Measurements from ENCODE around the gene AOAH. TPM values are rescaled to one million over a fixed set of nuclear protein-coding genes. Genes with fewer than 3 reads are reported as not detected.

AOAH gene
- total and polyA plus RNA-seq, 2 of the 4 experiments (the other 2 are of a cell fraction), result not detected

- dilution Hi-C loops (cut with HindIII; ENCODE audit: low sequenced_read_pairs, unreplicated experiment), result no loop called here
- Histone ChIP-seq H2AK9ac (replicated peaks; ENCODE audit: low read depth, low read length, poor library complexity) (no peak overlapping the region), H4K91ac (ENCODE audit: insufficient read depth, low read depth, low read length) (no peak overlapping the region), H2BK20ac (ENCODE audit: low read depth, low read length) (no peak overlapping the region), H3K9ac (ENCODE audit: low read depth, low read length) (no peak overlapping the region), H3K4me3 (ENCODE audit: insufficient read depth, low read depth, low read length) (no peak overlapping the region), H4K8ac (ENCODE audit: low read depth in 2 of 2, low read length in 2 of 2) (no peak overlapping the region), H3K36me3 (ENCODE audit: control insufficient read depth, insufficient read depth, low read length) (no peaks in the 10 kb centered on the region), H3K9me1 (ENCODE audit: insufficient read depth, low read length) (no peaks in the 10 kb centered on the region), H3K4me2 (ENCODE audit: low read depth, low read length) (no peak overlapping the region), H3K18ac (ENCODE audit: low read depth, low read length) (no peak overlapping the region), H3K56ac (ENCODE audit: extremely low read depth, insufficient read depth, low read length) (no peak overlapping the region), H2AFZ (replicated peaks; ENCODE audit: low read length, poor library complexity) (no peak overlapping the region), H4K5ac (ENCODE audit: low read depth, low read length) (no peak overlapping the region), H3K27ac (ENCODE audit: insufficient read depth, low read length) (no peak overlapping the region), H2BK5ac (ENCODE audit: low read depth, low read length, poor library complexity, severe bottlenecking) (no peak overlapping the region), H3K23ac (ENCODE audit: low read depth, low read length) (no peak overlapping the region), H3K27me3 (ENCODE audit: control insufficient read depth, insufficient read depth, low read length) (peaks cover 36% of the 10 kb centered on the region), H2BK15ac (ENCODE audit: low read depth, low read length) (no peak overlapping the region), H2AK5ac (ENCODE audit: low read depth, low read length) (no peak overlapping the region), H2BK120ac (ENCODE audit: low read depth, low read length) (no peak overlapping the region), H3K14ac (replicated peaks; ENCODE audit: low read depth, low read length) (no peak overlapping the region), H4K20me1 (ENCODE audit: insufficient read depth, low read length) (no peaks in the 10 kb centered on the region), H3K4me1 (ENCODE audit: control insufficient read depth, insufficient read depth, low read length) (no peaks in the 10 kb centered on the region), H3K79me1 (ENCODE audit: low read depth in 1 of 2, low read length in 2 of 2) (no peaks in the 10 kb centered on the region), H3K4ac (ENCODE audit: low read depth, low read length) (no peak overlapping the region), H3K9me3 (ENCODE audit: control insufficient read depth, insufficient read depth, low read length) (no peaks in the 10 kb centered on the region)
- BruUV-seq (replicated peaks), result no TSS peak
- POLR2A ChIA-PET (ENCODE audit: unreplicated experiment), result no interaction called here
- CTCF ChIA-PET, result no interaction called here
- intact Hi-C loops (cut with micrococcal nuclease), result no loop called here
- DNase-seq (no peak), ATAC-seq (ENCODE audit: low read depth) (no peak)
- no peak for TF ChIP-seq FOS (IDR thresholded peaks at IDR 0.05; ENCODE audit: low read depth, low read length)
- TF ChIP-seq ELK1 (IDR thresholded peaks at IDR 0.05; ENCODE audit: borderline replicate concordance, low read depth, low read length), result no peak
- TF ChIP-seq MXI1 (IDR thresholded peaks at IDR 0.05; ENCODE audit: borderline replicate concordance, low read depth, low read length), result no peak
- no peak for TF ChIP-seq MAFK (IDR thresholded peaks at IDR 0.05; ENCODE audit: low read depth, low read length)
- no peak for TF ChIP-seq RCOR1 (IDR thresholded peaks at IDR 0.05; ENCODE audit: insufficient replicate concordance, low read length)
- TF ChIP-seq NFE2L2 (IDR thresholded peaks at IDR 0.05; ENCODE audit: low read depth, low read length), result no peak
- TF ChIP-seq BHLHE40 (IDR thresholded peaks at IDR 0.05; ENCODE audit: low read depth, low read length), result no peak
- in situ Hi-C loops (cut with MboI; ENCODE audit: low sequenced_read_pairs), result no loop called here
- 20% methylated on average over 1 of the region's 6 CpGs; no CpG with 5 or more reads in 1 of the 2 experiments for WGBS, 2 experiments (ENCODE audit: extremely low coverage in 2 of 2, insufficient read length in 1 of 2)
Measured at GRCh38 chr7:36627836-36628235, 96.5 kb downstream of the AOAH start.

Measured in IMR-90 (cell line).